Activated T-helper 9 cell treated with anti-CD3 and anti-CD28 coated beads, Interleukin-2, amount 50 U/mL, for 16 hours (primary cell): ENCODE measurements around the gene PARP1.
"Not testable (repeated sequence)": the region's sequence is repeated elsewhere in the genome, so short reads cannot be mapped to it uniquely, and the experiment has no call there.

Experiments used
- DNase-seq: peaks from one replicate; pipeline ENCODE4 v3.0.0-alpha.2; 2020; ENCODE audit warnings: low read depth

The PARP1 gene

GRCh38 chr1:226407497-226408284, at the start of gene PARP1:
Gene PARP1, minus strand, starts transcription at chr1:226408093. Its CDS starts 164 bp downstream, at chr1:226407929.
- peak; percentile 82 for DNase-seq

- peak; percentile 12 for DNase-seq
Observed at GRCh38 chr1:226457307-226457712, 49.4 kb upstream of the PARP1 start.

- no peak for DNase-seq
Observed at GRCh38 chr1:226455843-226456242, 48.0 kb upstream of the PARP1 start.

GRCh38 chr1:226454349-226454748, 46.5 kb upstream of the PARP1 start:
- DNase-seq: no peak

GRCh38 chr1:226453015-226453704, 45.3 kb upstream of the PARP1 start:
- no peak for DNase-seq

GRCh38 chr1:226450688-226451087, 42.8 kb upstream of the PARP1 start:
- no peak for DNase-seq

- no peak for DNase-seq
Observed at GRCh38 chr1:226449823-226450222, 41.9 kb upstream of the PARP1 start.

GRCh38 chr1:226447932-226448665, 40.2 kb upstream of the PARP1 start:
- DNase-seq: no peak

GRCh38 chr1:226446094-226446493, 38.2 kb upstream of the PARP1 start:
- no peak for DNase-seq

GRCh38 chr1:226444901-226445300, 37.0 kb upstream of the PARP1 start:
- DNase-seq: peak; percentile 15

GRCh38 chr1:226443439-226443838, 35.5 kb upstream of the PARP1 start:
- DNase-seq: no peak

- DNase-seq: no peak
Observed at GRCh38 chr1:226443033-226443432, 35.1 kb upstream of the PARP1 start.

- no peak for DNase-seq
Observed at GRCh38 chr1:226441629-226442028, 33.7 kb upstream of the PARP1 start.

- DNase-seq: no peak
Observed at GRCh38 chr1:226440512-226440911, 32.6 kb upstream of the PARP1 start.

GRCh38 chr1:226438007-226438406, 30.1 kb upstream of the PARP1 start:
- DNase-seq: no peak

- DNase-seq: no peak
Observed at GRCh38 chr1:226436855-226437491, 29.1 kb upstream of the PARP1 start.

- DNase-seq: no peak
Observed at GRCh38 chr1:226436472-226436854, 28.6 kb upstream of the PARP1 start.

- DNase-seq: no peak
Observed at GRCh38 chr1:226433341-226433720, 25.4 kb upstream of the PARP1 start.

GRCh38 chr1:226432586-226433340, 24.9 kb upstream of the PARP1 start:
- no peak for DNase-seq

- DNase-seq: not testable (repeated sequence)
Observed at GRCh38 chr1:226431898-226432297, 24.0 kb upstream of the PARP1 start.

- no peak for DNase-seq
Observed at GRCh38 chr1:226429858-226430715, 22.2 kb upstream of the PARP1 start.
